OCI-LY3 (cell line): ENCODE measurements around the gene DSE.

Experiments
- H2AFZ ChIP-seq: fragments of 200-600, 300-600 bp; shearing (Covaris generic); 2 replicates; pipeline ENCODE4 v1.6.0; 2014; ENCODE audit warnings: antibody characterized with exemption, low read depth, low read length
- H3K27ac ChIP-seq: fragments of 200-600, 300-600 bp; sonication (generic); 2 replicates; pipeline ENCODE4 v1.5.1; 2014; ENCODE audit warnings: mild to moderate bottlenecking, low read length, moderate library complexity, mixed read lengths
- H3K27me3 ChIP-seq: fragments of 200-600, 300-600 bp; sonication (generic); 2 replicates; pipeline ENCODE4 v1.6.1; 2014; ENCODE audit warnings: low read depth, low read length, mixed read lengths
- H3K36me3 ChIP-seq: fragments of 200-600, 300-600 bp; sonication (generic); replicated peaks from 2 replicates; pipeline ENCODE3; 2014; ENCODE audit warnings: low read depth, low read length, mixed read lengths
- H3K4me1 ChIP-seq: fragments of 300-600, 200-600 bp; sonication (generic); 2 replicates; pipeline ENCODE4 v1.6.1; 2014; ENCODE audit warnings: low read length, mixed read lengths
- H3K4me2 ChIP-seq: fragments of 200-600, 300-600 bp; sonication (generic); 2 replicates; pipeline ENCODE4 v1.6.1; 2014; ENCODE audit warnings: low read length, mixed read lengths
- H3K4me3 ChIP-seq: fragments of 300-600, 200-600 bp; sonication (generic); 2 replicates; pipeline ENCODE4 v1.5.1; 2014; ENCODE audit warnings: antibody characterized with exemption, mild to moderate bottlenecking, low read length, moderate library complexity
- H3K79me2 ChIP-seq: fragments of 300-600, 200-600 bp; shearing (Covaris generic); 2 replicates; pipeline ENCODE4 v1.6.1; 2014; ENCODE audit warnings: mild to moderate bottlenecking, low read length, mixed read lengths
- H3K9ac ChIP-seq: fragments of 300-600, 200-600 bp; shearing (Covaris generic); 2 replicates; pipeline ENCODE4 v1.6.0; 2014; ENCODE audit warnings: mild to moderate bottlenecking, low read length, moderate library complexity
- H3K9me3 ChIP-seq: fragments of 200-600, 300-600 bp; shearing (Covaris generic); 2 replicates; pipeline ENCODE4 v1.6.1; 2014; ENCODE audit warnings: low read length, mixed read lengths; ENCODE audit not compliant: insufficient read depth
- H4K20me1 ChIP-seq: fragments of 200-600, 300-600 bp; sonication (generic); 2 replicates; pipeline ENCODE4 v1.6.1; 2016; ENCODE audit warnings: low read length, mixed read lengths; ENCODE audit not compliant: insufficient read depth
- EZH2phosphoT487 ChIP-seq: fragments of 200-600 bp; shearing (Covaris generic); IDR thresholded peaks from 2 replicates; pipeline ENCODE4 v1.6.1; 2018; ENCODE audit warnings: antibody characterized with exemption, mixed run types, low read depth
- TF ChIP-seq, protein P1 (sequence below): fragments of 200-600, 300-600 bp; sonication (generic); IDR thresholded peaks from 2 replicates; pipeline ENCODE4 v1.5.1; 2014; ENCODE audit warnings: antibody characterized with exemption, low read length, low read depth

DSE gene

DNA sequence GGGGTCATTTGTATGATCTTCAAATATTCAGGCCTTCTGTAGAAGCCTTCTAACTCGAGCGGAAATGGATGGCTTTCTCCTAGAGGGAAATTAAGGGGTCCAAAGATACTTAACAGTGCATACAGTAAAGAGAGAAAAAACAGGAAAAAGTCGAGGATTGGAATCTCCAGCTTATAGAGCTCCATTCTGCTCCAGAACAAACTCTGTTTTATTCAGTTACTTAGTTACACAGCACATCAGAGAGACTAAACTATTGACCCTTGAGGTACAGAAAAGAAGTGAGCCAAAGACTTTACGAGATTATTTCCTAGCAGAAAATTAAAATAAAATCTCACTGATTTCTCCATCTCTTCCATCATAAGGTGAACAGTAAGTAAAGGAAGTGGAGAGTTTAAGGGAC lies 43.8 kb upstream of the DSE start:
- Histone ChIP-seq H3K36me3 (no peaks in the 10 kb centered on the region), H4K20me1 (no peaks in the 10 kb centered on the region), H3K4me3 (no peak overlapping the region), H3K9ac (no peak overlapping the region), H3K27me3 (no peaks in the 10 kb centered on the region), H3K79me2 (no peaks in the 10 kb centered on the region), H3K4me1 (peaks cover 23% of the 10 kb centered on the region), H3K9me3 (no peaks in the 10 kb centered on the region), H2AFZ (no peak overlapping the region), H3K4me2 (no peak overlapping the region), H3K27ac (no peak overlapping the region)
- TF ChIP-seq, protein P1, sequence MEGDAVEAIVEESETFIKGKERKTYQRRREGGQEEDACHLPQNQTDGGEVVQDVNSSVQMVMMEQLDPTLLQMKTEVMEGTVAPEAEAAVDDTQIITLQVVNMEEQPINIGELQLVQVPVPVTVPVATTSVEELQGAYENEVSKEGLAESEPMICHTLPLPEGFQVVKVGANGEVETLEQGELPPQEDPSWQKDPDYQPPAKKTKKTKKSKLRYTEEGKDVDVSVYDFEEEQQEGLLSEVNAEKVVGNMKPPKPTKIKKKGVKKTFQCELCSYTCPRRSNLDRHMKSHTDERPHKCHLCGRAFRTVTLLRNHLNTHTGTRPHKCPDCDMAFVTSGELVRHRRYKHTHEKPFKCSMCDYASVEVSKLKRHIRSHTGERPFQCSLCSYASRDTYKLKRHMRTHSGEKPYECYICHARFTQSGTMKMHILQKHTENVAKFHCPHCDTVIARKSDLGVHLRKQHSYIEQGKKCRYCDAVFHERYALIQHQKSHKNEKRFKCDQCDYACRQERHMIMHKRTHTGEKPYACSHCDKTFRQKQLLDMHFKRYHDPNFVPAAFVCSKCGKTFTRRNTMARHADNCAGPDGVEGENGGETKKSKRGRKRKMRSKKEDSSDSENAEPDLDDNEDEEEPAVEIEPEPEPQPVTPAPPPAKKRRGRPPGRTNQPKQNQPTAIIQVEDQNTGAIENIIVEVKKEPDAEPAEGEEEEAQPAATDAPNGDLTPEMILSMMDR, result no peak
- no peak for TF ChIP-seq EZH2phosphoT487

DNA sequence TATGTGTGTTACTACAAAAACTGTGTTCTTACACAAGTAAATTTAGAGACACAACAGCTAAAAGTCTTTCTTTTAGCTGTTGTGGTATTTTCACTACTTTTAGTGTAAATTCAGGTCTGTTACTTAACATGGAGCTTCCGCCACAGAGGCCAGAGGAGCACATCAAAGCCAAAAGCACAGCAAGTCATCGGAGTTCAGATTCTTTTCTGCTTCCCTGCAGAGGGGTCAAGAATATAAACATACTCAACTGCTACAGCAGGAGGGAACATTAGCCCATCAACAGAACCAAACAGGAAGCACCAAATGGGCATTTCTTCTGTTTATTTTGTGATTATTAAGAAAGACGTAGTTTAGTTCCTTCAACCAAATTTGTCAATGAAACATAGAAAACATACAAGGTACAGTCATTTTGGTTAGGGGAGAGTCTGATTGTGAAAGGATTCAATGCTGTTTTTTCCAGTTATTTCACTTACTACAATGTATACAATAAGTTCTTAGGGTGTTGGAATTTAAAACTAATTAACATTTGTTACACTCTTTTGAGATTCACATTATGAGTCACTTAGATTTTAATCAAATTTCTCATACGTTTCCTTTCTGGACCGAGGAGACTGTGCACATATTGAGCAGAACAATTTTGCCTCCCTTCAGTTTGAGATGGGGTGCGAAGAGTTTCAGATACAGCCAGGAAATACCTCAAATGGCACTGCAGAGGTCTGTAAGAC lies 42.8 kb upstream of the DSE start:
- Histone ChIP-seq H4K20me1 (no peaks in the 10 kb centered on the region), H3K79me2 (no peaks in the 10 kb centered on the region), H3K36me3 (no peaks in the 10 kb centered on the region), H3K4me2 (peak overlapping the region; percentile 17; the same call in 1 of the 2 replicates), H3K4me1 (peaks cover 23% of the 10 kb centered on the region), H3K4me3 (no peak overlapping the region), H2AFZ (no peak overlapping the region; the same call in 1 of the 2 replicates), H3K9ac (no peak overlapping the region), H3K27ac (no peak overlapping the region), H3K9me3 (no peaks in the 10 kb centered on the region), H3K27me3 (no peaks in the 10 kb centered on the region)
- TF ChIP-seq, protein P1, result no peak
- no peak for TF ChIP-seq EZH2phosphoT487

DNA sequence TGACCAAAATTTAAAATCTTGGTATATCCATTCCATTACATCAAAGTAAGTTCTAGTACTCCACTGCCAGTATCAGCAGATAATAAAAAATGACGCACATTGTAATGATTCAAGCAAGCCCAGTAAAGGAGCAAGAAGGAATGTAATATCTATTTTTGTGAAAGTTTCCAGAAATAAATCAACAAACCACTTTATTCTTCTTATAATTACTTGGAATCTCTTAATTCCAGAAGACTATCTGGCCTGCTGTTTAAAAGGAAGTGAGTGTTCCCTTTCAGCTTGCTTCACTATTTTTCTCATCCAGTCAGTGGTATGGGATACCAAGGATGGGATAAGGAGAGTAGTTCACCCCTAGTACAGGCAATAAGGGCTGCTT lies 42.2 kb upstream of the DSE start:
- Histone ChIP-seq H3K4me3 (no peak overlapping the region), H3K9ac (no peak overlapping the region), H3K4me2 (peak overlapping the region; percentile 17; the same call in 1 of the 2 replicates), H3K27me3 (no peaks in the 10 kb centered on the region), H3K4me1 (peaks cover 21% of the 10 kb centered on the region), H4K20me1 (no peaks in the 10 kb centered on the region), H3K27ac (no peak overlapping the region), H3K9me3 (no peaks in the 10 kb centered on the region), H3K79me2 (no peaks in the 10 kb centered on the region), H2AFZ (no peak overlapping the region; the same call in 1 of the 2 replicates), H3K36me3 (no peaks in the 10 kb centered on the region)
- TF ChIP-seq, protein P1, result no peak
- TF ChIP-seq EZH2phosphoT487, result no peak

DNA sequence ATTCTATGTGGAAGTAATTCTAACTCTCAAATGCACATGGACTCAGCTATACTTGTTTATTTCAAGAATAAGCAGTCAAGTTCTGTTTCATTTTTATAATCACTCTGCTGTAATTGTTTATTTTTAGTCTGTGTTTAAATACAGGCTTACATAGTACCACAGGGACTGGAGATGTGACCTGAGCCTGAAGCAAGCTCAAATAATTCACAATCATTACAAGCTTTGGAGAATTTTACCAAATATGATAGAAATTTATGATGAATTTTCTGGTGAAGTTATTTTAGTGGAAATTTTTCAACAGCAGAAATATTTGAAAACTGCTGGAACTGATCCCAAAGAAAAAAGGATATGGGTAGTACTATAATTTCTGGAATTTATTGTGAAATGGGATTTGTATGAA lies 41.6 kb upstream of the DSE start:
- H3K79me2 ChIP-seq, result no peaks in the 10 kb centered on the region
- no peak overlapping the region for H3K4me2 ChIP-seq
- no peak overlapping the region for H3K9ac ChIP-seq
- TF ChIP-seq, protein P1, result no peak
- TF ChIP-seq EZH2phosphoT487, result no peak
- no peaks in the 10 kb centered on the region for H3K9me3 ChIP-seq
- no peaks in the 10 kb centered on the region for H3K27me3 ChIP-seq
- H3K36me3 ChIP-seq, result no peaks in the 10 kb centered on the region
- H2AFZ ChIP-seq, result no peak overlapping the region
- H3K4me1 ChIP-seq, result peaks cover 15% of the 10 kb centered on the region
- H3K27ac ChIP-seq, result no peak overlapping the region
- H3K4me3 ChIP-seq, result no peak overlapping the region
- no peaks in the 10 kb centered on the region for H4K20me1 ChIP-seq
